GM12865 (cell line): ENCODE results near the gene UNC13C.
"Not testable (repeated sequence)": the region's sequence is repeated elsewhere in the genome, so short reads cannot be mapped to it uniquely, and the experiment has no call there.

Experiments used
- DNase-seq: peaks from one replicate; pipeline ENCODE4 v3.0.0; 2010; ENCODE audit warnings: low read depth
- H3K4me3 ChIP-seq: 2 replicates; pipeline ENCODE4 v1.5.1; 2011; ENCODE audit warnings: mild to moderate bottlenecking, low read depth, low read length, control low read depth
- CTCF ChIP-seq: IDR thresholded peaks from 2 replicates; pipeline ENCODE4 v1.5.1; 2011; ENCODE audit warnings: low read length, control low read depth, low read depth, inconsistent platforms; ENCODE audit not compliant: insufficient read depth; ENCODE audit errors: missing control alignments

UNC13C gene

DNA sequence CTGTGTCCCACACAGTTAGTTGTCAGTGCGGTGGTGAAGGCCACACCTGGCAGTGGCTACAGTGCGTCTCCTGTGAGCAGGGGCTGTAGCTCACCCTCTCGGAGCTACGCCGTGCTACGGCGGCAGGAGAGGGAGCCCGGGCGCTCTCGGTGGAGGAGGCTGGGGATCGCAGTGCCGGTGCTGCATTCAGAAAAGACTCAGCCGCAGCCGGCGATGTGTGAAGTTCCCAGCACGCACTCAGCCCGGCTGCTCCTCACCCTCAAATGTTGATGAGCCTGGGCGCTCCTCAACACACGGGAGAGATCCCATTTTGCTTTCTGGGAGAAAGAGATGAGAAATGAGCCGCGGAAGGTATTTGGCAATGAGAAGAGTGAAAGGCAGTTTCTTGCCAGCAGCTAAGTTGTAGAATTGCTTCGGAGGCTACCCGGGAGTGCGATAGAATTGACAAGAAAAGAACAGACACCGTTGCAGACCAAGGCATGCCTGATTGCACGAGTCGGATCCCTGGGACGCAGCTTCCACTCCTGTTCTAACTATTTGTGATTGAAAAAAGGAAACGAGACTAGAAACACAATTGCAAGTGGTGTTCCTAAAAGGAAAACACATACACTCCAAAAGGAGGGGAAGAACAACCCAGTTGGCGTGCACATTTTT is at the start of gene UNC13C:
UNC13C (plus strand) TSS at position 189 of the 654 bp plus-strand sequence. CDS start 34,463 bp downstream, outside the sequence.
- no peak within 1 kb of the TSS for H3K4me3 ChIP-seq
- peak; percentile 9 for DNase-seq
- TF ChIP-seq CTCF: no peak

DNA sequence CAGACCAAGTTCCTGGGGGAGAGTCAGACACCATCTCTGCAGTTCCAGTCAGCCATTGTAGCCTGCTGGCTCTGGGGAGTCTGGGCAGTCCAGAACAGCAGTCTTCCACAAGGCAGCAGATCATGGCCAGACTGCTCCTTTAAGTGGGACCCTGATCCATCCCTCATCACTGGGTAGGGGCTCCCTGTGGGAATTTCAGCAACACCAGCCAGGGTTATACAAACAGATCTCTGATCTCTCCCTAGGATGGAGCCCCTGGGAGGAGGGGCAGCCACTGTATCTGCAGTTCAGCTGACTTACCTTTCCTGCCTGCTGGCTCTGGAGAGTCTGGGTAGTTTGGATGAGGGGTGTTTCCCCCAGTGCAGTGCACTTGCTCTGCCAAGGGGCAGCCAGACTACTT is 42.1 kb upstream of the UNC13C start:
- DNase-seq: no peak
- no peak overlapping the region for H3K4me3 ChIP-seq
- TF ChIP-seq CTCF: no peak

- not testable (repeated sequence) for H3K4me3 ChIP-seq, DNase-seq
Observed at GRCh38 chr15:53937632-53938031, 40.6 kb upstream of the UNC13C start.

- H3K4me3 ChIP-seq: no peak overlapping the region
- TF ChIP-seq CTCF: no peak
- no peak for DNase-seq
Observed at GRCh38 chr15:53950572-53950971, 27.7 kb upstream of the UNC13C start.

DNA sequence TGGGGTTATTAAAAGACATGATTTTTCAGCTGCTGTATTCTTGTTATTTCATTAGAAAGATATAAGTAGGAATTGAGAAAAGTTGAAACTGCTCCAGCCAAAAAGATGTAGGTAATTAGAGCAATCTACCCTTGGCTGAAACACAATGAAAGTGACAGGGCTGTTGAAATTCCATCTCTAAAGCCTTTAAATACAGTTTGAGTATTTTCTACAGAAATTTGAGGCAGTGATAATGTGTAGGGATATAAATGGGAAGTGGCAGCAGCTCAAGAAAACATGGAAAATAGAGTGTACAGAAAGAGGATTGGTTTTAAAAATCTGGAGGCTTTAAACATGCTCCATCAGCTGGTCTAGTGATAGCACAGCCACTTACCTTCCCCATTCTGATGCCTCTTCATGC is 22.8 kb upstream of the UNC13C start:
- TF ChIP-seq CTCF: no peak
- DNase-seq: no peak
- no peak overlapping the region for H3K4me3 ChIP-seq

DNA sequence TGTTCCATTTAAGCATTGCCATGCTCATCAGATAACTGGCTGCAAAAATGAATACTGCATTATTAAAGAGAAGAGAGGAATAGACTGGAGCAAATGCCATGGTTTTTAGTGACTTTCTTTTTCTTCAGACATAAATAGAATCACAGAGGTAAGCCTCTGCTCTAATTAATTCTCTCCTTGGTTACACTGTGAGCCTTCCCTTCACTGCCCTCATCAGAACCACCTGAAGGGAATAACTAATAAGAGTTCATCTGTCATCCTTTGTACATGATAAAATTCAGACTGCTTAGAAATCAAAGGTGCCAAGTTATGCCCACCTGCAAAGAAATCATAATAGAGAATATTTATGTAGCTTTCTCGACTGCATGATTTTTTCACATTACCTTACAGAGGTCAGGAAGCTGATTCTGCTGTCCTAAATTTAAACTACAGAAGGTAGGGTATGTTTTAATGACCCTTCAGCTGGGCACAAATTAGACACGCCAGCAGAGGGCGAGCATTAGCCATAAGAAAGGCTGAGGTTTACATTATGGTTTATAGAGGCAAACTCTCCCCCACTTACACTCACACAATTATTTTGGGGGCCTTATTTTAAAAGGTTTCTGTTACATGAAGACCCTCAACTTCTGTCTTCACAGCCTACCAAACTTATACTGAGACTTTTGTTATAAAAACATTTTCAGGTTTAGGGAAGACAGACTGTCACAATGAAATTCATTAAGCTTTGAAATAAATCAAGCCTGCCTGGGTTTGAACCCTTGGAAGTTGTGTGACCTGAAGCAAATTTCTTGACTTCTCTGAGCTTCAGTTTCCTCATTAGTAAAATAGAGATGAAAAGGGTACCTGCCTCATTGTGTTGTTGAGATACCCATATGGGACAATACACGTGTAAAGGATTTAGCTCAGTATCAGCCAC is 15.3 kb upstream of the UNC13C start:
- DNase-seq: peak; percentile 57
- TF ChIP-seq CTCF: peak; percentile 56
- no peak overlapping the region for H3K4me3 ChIP-seq

- DNase-seq: no peak
- TF ChIP-seq CTCF: no peak
- no peak overlapping the region for H3K4me3 ChIP-seq
Observed at GRCh38 chr15:53963801-53964200, 14.4 kb upstream of the UNC13C start.
